Neural cell (in vitro differentiated cells): Measurements from ENCODE around the gene COLEC12. TPM values are rescaled to one million over a fixed set of nuclear protein-coding genes. Genes with fewer than 3 reads are reported as not detected.

Experiments
- H2AFZ ChIP-seq: fragments of 200-600, 300-800 bp; sonication (generic), shearing (Covaris generic); 2 replicates; pipeline ENCODE4 v1.6.0; 2014; ENCODE audit warnings: low read depth, mild to moderate bottlenecking, antibody characterized with exemption, low read length, moderate library complexity
- H3F3A ChIP-seq: fragments of 200-600 bp; shearing (Covaris generic); 2 replicates; pipeline ENCODE4 v1.6.1; 2016; ENCODE audit warnings: mild to moderate bottlenecking, moderate library complexity, mixed read lengths, antibody characterized with exemption, low read length; ENCODE audit not compliant: insufficient read depth, poor library complexity, severe bottlenecking
- H3K27ac ChIP-seq: fragments of 200-600, 300-800 bp; sonication (generic), shearing (Covaris generic); 2 replicates; pipeline ENCODE4 v1.5.1; 2014; ENCODE audit warnings: mild to moderate bottlenecking, low read length, moderate library complexity
- H3K27me3 ChIP-seq: fragments of 300-800, 200-600 bp; sonication (generic), shearing (Covaris generic); 2 replicates; pipeline ENCODE4 v1.6.0; 2014; ENCODE audit warnings: mild to moderate bottlenecking, low read depth, low read length, moderate library complexity; ENCODE audit not compliant: insufficient read depth
- H3K36me3 ChIP-seq: fragments of 300-800, 200-600 bp; sonication (generic), shearing (Covaris generic); 2 replicates; pipeline ENCODE4 v1.5.1; 2014; ENCODE audit warnings: mild to moderate bottlenecking, antibody characterized with exemption, low read length, moderate library complexity; ENCODE audit not compliant: insufficient read depth
- H3K4me2 ChIP-seq: fragments of 300-800, 200-600 bp; sonication (generic), shearing (Covaris generic); 2 replicates; pipeline ENCODE4 v1.6.0; 2014; ENCODE audit warnings: mild to moderate bottlenecking, low read length
- H3K4me3 ChIP-seq: fragments of 300-800, 200-600 bp; sonication (generic), shearing (Covaris generic); 2 replicates; pipeline ENCODE4 v1.5.1; 2014; ENCODE audit warnings: mild to moderate bottlenecking, low read length, moderate library complexity
- H3K79me2 ChIP-seq: fragments of 200-600 bp; shearing (Covaris generic); replicated peaks from 2 replicates; pipeline ENCODE4 v1.6.0; 2014; ENCODE audit warnings: mild to moderate bottlenecking, low read length, moderate library complexity; ENCODE audit not compliant: insufficient read depth
- H3K9ac ChIP-seq: fragments of 300-800, 200-600 bp; sonication (generic), shearing (Covaris generic); 2 replicates; pipeline ENCODE4 v1.6.1; 2016; ENCODE audit warnings: mild to moderate bottlenecking, low read length, mixed read lengths
- H3K9me2 ChIP-seq: fragments of 200-600 bp; shearing (Covaris generic); 2 replicates; pipeline ENCODE4 v1.6.1; 2016; ENCODE audit warnings: mild to moderate bottlenecking, low read length, mixed read lengths; ENCODE audit not compliant: insufficient read depth
- H3K9me3 ChIP-seq: fragments of 200-600, 300-800 bp; sonication (generic), shearing (Covaris generic); 2 replicates; pipeline ENCODE4 v1.6.1; 2016; ENCODE audit warnings: mild to moderate bottlenecking, mixed run types, low read length, moderate library complexity, mixed read lengths
- H4K20me1 ChIP-seq: fragments of 200-600 bp; shearing (Covaris generic); 2 replicates; pipeline ENCODE4 v1.6.1; 2016; ENCODE audit warnings: mild to moderate bottlenecking, mixed run types; ENCODE audit not compliant: insufficient read depth
- EP300 ChIP-seq: fragments of 450-650 bp; conservative IDR thresholded peaks from 2 replicates; pipeline ENCODE4 v1.6.1; 2014; ENCODE audit warnings: antibody characterized with exemption, mild to moderate bottlenecking, moderate library complexity; ENCODE audit not compliant: poor library complexity, severe bottlenecking
- EZH2 ChIP-seq: fragments of 200-600, 300-800 bp; shearing (Covaris generic), sonication (generic); IDR thresholded peaks from 2 replicates; pipeline ENCODE4 v1.6.1; 2014; ENCODE audit warnings: antibody characterized with exemption, low read length, borderline replicate concordance, mild to moderate bottlenecking; ENCODE audit not compliant: insufficient read depth, poor library complexity, severe bottlenecking
- MXI1 ChIP-seq: fragments of 450-650 bp; conservative IDR thresholded peaks from 2 replicates; pipeline ENCODE4 v1.6.1; 2014; ENCODE audit warnings: antibody characterized with exemption, mild to moderate bottlenecking; ENCODE audit not compliant: poor library complexity, severe bottlenecking
- POLR2AphosphoS5 ChIP-seq: IDR thresholded peaks from 2 replicates; pipeline ENCODE4 v1.6.1; 2012
- RAD21 ChIP-seq: fragments of 450-650 bp; conservative IDR thresholded peaks from 2 replicates; pipeline ENCODE4 v1.6.1; 2014; ENCODE audit warnings: antibody characterized with exemption, mild to moderate bottlenecking, moderate library complexity
- SMC3 ChIP-seq: fragments of 450-650 bp; conservative IDR thresholded peaks from 2 replicates; pipeline ENCODE4 v1.6.1; 2014; ENCODE audit warnings: antibody characterized with exemption, mild to moderate bottlenecking, moderate library complexity; ENCODE audit not compliant: poor library complexity
- TAF1 ChIP-seq: IDR thresholded peaks from 2 replicates; pipeline ENCODE4 v1.6.1; 2012; ENCODE audit warnings: low read depth
- polyA plus RNA-seq: library from polyadenylated mRNA; depleted of rRNA; stranded (reverse); fragments of >200 nt; gene quantifications from 2 replicates; pipeline ENCODE4 v1.2.3, GENCODE V29; 2014
- TF ChIP-seq, protein P1 (sequence below): fragments of 450-650 bp; IDR thresholded peaks from 2 replicates; pipeline ENCODE4 v1.5.1; 2014; ENCODE audit warnings: antibody characterized with exemption, mild to moderate bottlenecking, moderate library complexity; ENCODE audit not compliant: poor library complexity, severe bottlenecking
- TF ChIP-seq, protein P2 (sequence below): IDR thresholded peaks from 2 replicates; pipeline ENCODE4 v1.6.1; 2012; ENCODE audit warnings: borderline replicate concordance

Gene COLEC12
- polyA plus RNA-seq, 1 donor from 2014 or later = 0.42 TPM

DNA sequence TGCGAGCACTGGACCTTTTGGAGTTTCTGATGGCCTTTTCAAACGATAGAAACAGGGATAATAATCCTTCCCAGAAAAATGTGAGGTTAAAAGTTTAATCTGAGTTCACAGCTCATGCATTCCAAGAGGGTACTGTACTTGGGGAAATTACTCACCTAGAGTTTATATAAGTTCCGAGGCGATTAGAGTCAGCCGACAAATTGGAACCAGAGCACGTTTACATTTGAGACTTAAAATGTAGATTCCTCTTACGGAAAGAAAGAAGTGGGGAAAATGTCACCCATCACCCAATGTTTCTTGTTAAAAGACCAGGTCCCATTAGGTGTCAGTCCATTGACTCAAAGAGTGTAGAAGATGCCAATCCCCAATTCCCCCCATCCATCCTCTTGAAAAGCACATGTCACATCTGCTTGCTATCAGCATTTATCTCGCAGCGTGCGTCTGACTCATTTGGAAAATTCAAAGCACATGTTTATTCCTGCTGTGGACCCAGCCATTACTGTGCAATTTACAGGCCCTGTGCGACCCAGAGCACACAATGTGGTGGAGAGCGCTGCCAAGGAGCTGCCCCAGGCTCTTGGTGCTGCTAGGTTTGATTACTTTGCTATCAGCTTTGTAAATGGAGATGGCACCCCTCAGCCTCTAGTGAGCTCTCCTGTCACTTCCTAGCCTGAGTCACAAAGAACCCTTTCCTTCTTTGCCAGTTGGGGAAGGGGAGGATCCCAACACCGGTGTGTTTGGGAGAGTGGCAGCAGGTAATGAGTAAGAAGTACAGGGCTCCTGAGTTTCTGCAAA, 104.8 kb downstream of the COLEC12 start:
- TF ChIP-seq MXI1 (peak; percentile 32), EP300 (peak; percentile 12), EZH2 (no peak), SMC3 (no peak), TAF1 (no peak), RAD21 (no peak), POLR2AphosphoS5 (no peak)
- TF ChIP-seq, protein P1, sequence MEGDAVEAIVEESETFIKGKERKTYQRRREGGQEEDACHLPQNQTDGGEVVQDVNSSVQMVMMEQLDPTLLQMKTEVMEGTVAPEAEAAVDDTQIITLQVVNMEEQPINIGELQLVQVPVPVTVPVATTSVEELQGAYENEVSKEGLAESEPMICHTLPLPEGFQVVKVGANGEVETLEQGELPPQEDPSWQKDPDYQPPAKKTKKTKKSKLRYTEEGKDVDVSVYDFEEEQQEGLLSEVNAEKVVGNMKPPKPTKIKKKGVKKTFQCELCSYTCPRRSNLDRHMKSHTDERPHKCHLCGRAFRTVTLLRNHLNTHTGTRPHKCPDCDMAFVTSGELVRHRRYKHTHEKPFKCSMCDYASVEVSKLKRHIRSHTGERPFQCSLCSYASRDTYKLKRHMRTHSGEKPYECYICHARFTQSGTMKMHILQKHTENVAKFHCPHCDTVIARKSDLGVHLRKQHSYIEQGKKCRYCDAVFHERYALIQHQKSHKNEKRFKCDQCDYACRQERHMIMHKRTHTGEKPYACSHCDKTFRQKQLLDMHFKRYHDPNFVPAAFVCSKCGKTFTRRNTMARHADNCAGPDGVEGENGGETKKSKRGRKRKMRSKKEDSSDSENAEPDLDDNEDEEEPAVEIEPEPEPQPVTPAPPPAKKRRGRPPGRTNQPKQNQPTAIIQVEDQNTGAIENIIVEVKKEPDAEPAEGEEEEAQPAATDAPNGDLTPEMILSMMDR = no peak
- TF ChIP-seq, protein P2, sequence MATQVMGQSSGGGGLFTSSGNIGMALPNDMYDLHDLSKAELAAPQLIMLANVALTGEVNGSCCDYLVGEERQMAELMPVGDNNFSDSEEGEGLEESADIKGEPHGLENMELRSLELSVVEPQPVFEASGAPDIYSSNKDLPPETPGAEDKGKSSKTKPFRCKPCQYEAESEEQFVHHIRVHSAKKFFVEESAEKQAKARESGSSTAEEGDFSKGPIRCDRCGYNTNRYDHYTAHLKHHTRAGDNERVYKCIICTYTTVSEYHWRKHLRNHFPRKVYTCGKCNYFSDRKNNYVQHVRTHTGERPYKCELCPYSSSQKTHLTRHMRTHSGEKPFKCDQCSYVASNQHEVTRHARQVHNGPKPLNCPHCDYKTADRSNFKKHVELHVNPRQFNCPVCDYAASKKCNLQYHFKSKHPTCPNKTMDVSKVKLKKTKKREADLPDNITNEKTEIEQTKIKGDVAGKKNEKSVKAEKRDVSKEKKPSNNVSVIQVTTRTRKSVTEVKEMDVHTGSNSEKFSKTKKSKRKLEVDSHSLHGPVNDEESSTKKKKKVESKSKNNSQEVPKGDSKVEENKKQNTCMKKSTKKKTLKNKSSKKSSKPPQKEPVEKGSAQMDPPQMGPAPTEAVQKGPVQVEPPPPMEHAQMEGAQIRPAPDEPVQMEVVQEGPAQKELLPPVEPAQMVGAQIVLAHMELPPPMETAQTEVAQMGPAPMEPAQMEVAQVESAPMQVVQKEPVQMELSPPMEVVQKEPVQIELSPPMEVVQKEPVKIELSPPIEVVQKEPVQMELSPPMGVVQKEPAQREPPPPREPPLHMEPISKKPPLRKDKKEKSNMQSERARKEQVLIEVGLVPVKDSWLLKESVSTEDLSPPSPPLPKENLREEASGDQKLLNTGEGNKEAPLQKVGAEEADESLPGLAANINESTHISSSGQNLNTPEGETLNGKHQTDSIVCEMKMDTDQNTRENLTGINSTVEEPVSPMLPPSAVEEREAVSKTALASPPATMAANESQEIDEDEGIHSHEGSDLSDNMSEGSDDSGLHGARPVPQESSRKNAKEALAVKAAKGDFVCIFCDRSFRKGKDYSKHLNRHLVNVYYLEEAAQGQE = no peak
- H4K20me1 ChIP-seq = no peaks in the 10 kb centered on the region
- H3K9me2 ChIP-seq = no peaks in the 10 kb centered on the region
- H3K4me3 ChIP-seq = no peak overlapping the region
- H3K79me2 ChIP-seq = no peaks in the 10 kb centered on the region
- H3K9ac ChIP-seq = no peak overlapping the region
- no peak overlapping the region for H2AFZ ChIP-seq
- no peak overlapping the region for H3K27ac ChIP-seq
- no peaks in the 10 kb centered on the region for H3F3A ChIP-seq
- H3K4me2 ChIP-seq = no peak overlapping the region
- no peaks in the 10 kb centered on the region for H3K36me3 ChIP-seq
- H3K27me3 ChIP-seq = no peaks in the 10 kb centered on the region
- no peaks in the 10 kb centered on the region for H3K9me3 ChIP-seq

DNA sequence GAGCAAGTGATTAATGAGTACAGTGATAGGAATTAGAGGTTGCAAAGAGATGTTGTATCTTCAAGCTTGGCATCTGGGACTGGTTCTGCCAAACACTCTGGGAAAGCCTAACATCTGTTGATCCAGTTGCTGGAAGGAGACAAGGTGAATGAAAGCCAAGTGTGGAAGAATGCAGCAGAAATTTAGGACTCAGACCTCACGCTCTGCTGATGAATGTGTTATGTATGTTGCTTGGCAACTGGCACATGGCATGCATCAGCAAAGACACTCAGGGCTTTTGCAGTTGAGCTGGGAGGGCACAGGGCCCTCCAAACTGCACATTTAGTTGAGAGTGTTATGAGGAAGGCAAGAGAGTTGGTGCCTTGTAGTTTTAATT, 105.5 kb downstream of the COLEC12 start:
- no peaks in the 10 kb centered on the region for H4K20me1 ChIP-seq
- H3K36me3 ChIP-seq = no peaks in the 10 kb centered on the region
- H3K4me2 ChIP-seq = no peak overlapping the region
- H3K4me3 ChIP-seq = no peak overlapping the region
- no peak for TF ChIP-seq EZH2
- TF ChIP-seq, protein P2 = no peak
- TF ChIP-seq POLR2AphosphoS5 = no peak
- no peak for TF ChIP-seq MXI1
- no peak for TF ChIP-seq TAF1
- TF ChIP-seq SMC3 = no peak
- no peak for TF ChIP-seq RAD21
- TF ChIP-seq, protein P1 = no peak
- no peak for TF ChIP-seq EP300
- H3F3A ChIP-seq = no peaks in the 10 kb centered on the region
- H3K27ac ChIP-seq = no peak overlapping the region
- H3K27me3 ChIP-seq = no peaks in the 10 kb centered on the region
- H3K9ac ChIP-seq = no peak overlapping the region
- H3K9me2 ChIP-seq = no peaks in the 10 kb centered on the region
- no peaks in the 10 kb centered on the region for H3K9me3 ChIP-seq
- no peak overlapping the region for H2AFZ ChIP-seq
- no peaks in the 10 kb centered on the region for H3K79me2 ChIP-seq
